Pancreas (tissue), 10 donors: Measurements from ENCODE around the gene HEATR5A. TPM values are rescaled to one million over a fixed set of nuclear protein-coding genes. Genes with fewer than 3 reads are reported as not detected.

ENCODE experiments used
- ATAC-seq, 4 donors: fragments of 200-7000 bp; cut with Tn5 transposase; one replicate each; pipeline versions ENCODE4 v1.8.0 to v1.9.1; 2020; ENCODE audit warnings: mild to moderate bottlenecking in 4 of 4, moderate library complexity in 4 of 4
- DNase-seq, 6 donors: peaks; one replicate each; pipeline ENCODE4 v3.0.0-alpha.2; 2020
- FAIRE-seq: peaks from 2 replicates; lab custom pipeline; 2012; peaks lifted over from hg19 to GRCh38; lab: Jason Lieb, UNC
- H3K27ac ChIP-seq, 4 donors: fragments of 200-600 bp; sonication (generic); 1 replicate in 3 of 4; 2 replicates in 1 of 4; pipeline versions ENCODE4 v1.5.0 to v1.8.0; 2020
- H3K27me3 ChIP-seq, 4 donors: fragments of 200-600 bp; one replicate each; pipeline ENCODE4 v1.8.0; 2021
- H3K36me3 ChIP-seq, 3 donors: fragments of 200-600 bp; sonication (generic) in 1 of 3; one replicate each; pipeline versions ENCODE4 v1.5.0 to v1.8.0; 2020 to 2021
- H3K4me1 ChIP-seq, 3 donors: fragments of 200-600 bp; one replicate each; pipeline ENCODE4 v1.8.0; 2021
- H3K4me3 ChIP-seq, 4 donors: fragments of 200-600 bp; sonication (generic) in 2 of 4; one replicate each; pipeline versions ENCODE4 v1.5.0 to v1.8.0; 2020 to 2021
- H3K9me3 ChIP-seq, 4 donors: fragments of 200-600 bp; one replicate each; pipeline ENCODE4 v1.8.0; 2021
- CTCF ChIP-seq, 4 donors: fragments of 200-600 bp; sonication (generic) in 3 of 4; IDR thresholded peaks; one replicate each; pipeline versions ENCODE4 v1.5.0 to v1.8.0; 2021; ENCODE audit warnings: antibody characterized with exemption in 4 of 4
- WGBS, 2 donors: extraction: QIAGEN DNeasy Blood & Tissue Kit; methylation state at CpG; one replicate each; pipeline ENCODE4 v1.1.7; 2013; 5-methylcytosine and 5-hydroxymethylcytosine counted together
- intact Hi-C, 3 donors: fragments of 100-400 bp; cut with DNase I; formaldehyde crosslinking; loops; one replicate each; pipeline versions ENCODE4 v1.11.1 to v1.14.2; 2022
- polyA plus RNA-seq, 2 donors: library from polyadenylated mRNA; stranded (reverse); fragments of 200-250 nt; gene quantifications; one replicate each; pipeline ENCODE4 v1.2.3, GENCODE V29; 2013
- total RNA-seq, 6 donors: library from RNA; stranded (reverse); fragmentation: NEBNext Ultra II Directional in 4 of 6; extraction: Animal tissue kit (Norgen Biotek cat#: 25700) in 4 of 6; gene quantifications; one replicate each; pipeline versions ENCODE4 v1.2.1 to v1.2.4, GENCODE V29; 2021 to 2023
- donor health status: healthy with polysubstance abuse.
- donor health status: DM: no; HTN: no; CAD: no; lungs with moderate emphysema.
- donor health status: DM: no; HTN: no; CAD: no.
- donor health status: control.
- donor health status: control.
- donor health status: Bipolar disorder and iron deficiency.
- donor health status: DM: yes; HTN: yes; CAD: no.
- donor health status: DM: no; HTN: no; CAD: no.
- donor health status: DM: no; HTN: no; CAD: no.
- donor health status: DM: yes; HTN: yes; CAD: no.

The HEATR5A gene
- total and polyA plus RNA-seq, 8 donors: 4.3 to 18.3 (median 9.2) TPM

- intact Hi-C loops: no loop called here
- TF ChIP-seq CTCF (IDR thresholded peaks at IDR 0.05): no peak
- no peaks in the 10 kb centered on the region for H3K4me1 ChIP-seq
- no peak for FAIRE-seq
- H3K27ac ChIP-seq: no peak overlapping the region
- no peak for DNase-seq
- H3K4me3 ChIP-seq: no peak overlapping the region
- no peaks in the 10 kb centered on the region for H3K27me3 ChIP-seq
- no peaks in the 10 kb centered on the region for H3K36me3 ChIP-seq
- no peaks in the 10 kb centered on the region for H3K9me3 ChIP-seq
- ATAC-seq: no peak
Measured at GRCh38 chr14:31275731-31276130, 144.6 kb downstream of the HEATR5A start.

- intact Hi-C loops: no loop called here
- ATAC-seq: no peak
- TF ChIP-seq CTCF (IDR thresholded peaks at IDR 0.05): no peak
- no peaks in the 10 kb centered on the region for H3K9me3 ChIP-seq
- H3K4me1 ChIP-seq: no peaks in the 10 kb centered on the region
- FAIRE-seq: no peak
- no peak overlapping the region for H3K4me3 ChIP-seq
- H3K36me3 ChIP-seq: no peaks in the 10 kb centered on the region
- DNase-seq: no peak
- 87 to 92% methylated on average over 8 of the region's 8 CpGs for WGBS, 2 donors
- no peaks in the 10 kb centered on the region for H3K27me3 ChIP-seq
- no peak overlapping the region for H3K27ac ChIP-seq
Measured at GRCh38 chr14:31271648-31272047, 148.7 kb downstream of the HEATR5A start.

GRCh38 chr14:31270196-31270772 is 150.1 kb downstream of the HEATR5A start:
- Histone ChIP-seq H3K4me1 (peaks cover 0 to 6% (median 0%) of the 10 kb centered on the region in 3 donors), H3K27me3 (no peaks in the 10 kb centered on the region), H3K27ac (no peak overlapping the region), H3K4me3 (no peak overlapping the region), H3K9me3 (no peaks in the 10 kb centered on the region), H3K36me3 (no peaks in the 10 kb centered on the region)
- intact Hi-C loops: no loop called here
- WGBS, 2 donors: 81 to 88% methylated on average over 4 of the region's 4 CpGs
- no peak for TF ChIP-seq CTCF (IDR thresholded peaks at IDR 0.05)
- DNase-seq (peak in 1 of 6 donors; percentile 34), FAIRE-seq (no peak), ATAC-seq (peak in 1 of 4 donors; percentile 26)

GRCh38 chr14:31269634-31270195 is 150.6 kb downstream of the HEATR5A start:
- FAIRE-seq (no peak), ATAC-seq (no peak), DNase-seq (no peak)
- Histone ChIP-seq H3K4me3 (no peak overlapping the region), H3K9me3 (no peaks in the 10 kb centered on the region), H3K27ac (no peak overlapping the region), H3K36me3 (no peaks in the 10 kb centered on the region), H3K4me1 (peaks cover 0 to 6% (median 0%) of the 10 kb centered on the region in 3 donors), H3K27me3 (no peaks in the 10 kb centered on the region)
- intact Hi-C loops: no loop called here
- 91 to 94% methylated on average over 3 of the region's 3 CpGs for WGBS, 2 donors
- no peak for TF ChIP-seq CTCF (IDR thresholded peaks at IDR 0.05)

- TF ChIP-seq CTCF (IDR thresholded peaks at IDR 0.05): no peak
- H3K27ac ChIP-seq: no peak overlapping the region
- intact Hi-C loops: no loop called here
- peaks cover 0 to 6% (median 0%) of the 10 kb centered on the region in 3 donors for H3K4me1 ChIP-seq
- DNase-seq: no peak
- no peak for ATAC-seq
- no peak for FAIRE-seq
- H3K4me3 ChIP-seq: no peak overlapping the region
- 94 to 96% methylated on average over 3 of the region's 3 CpGs for WGBS, 2 donors
- H3K36me3 ChIP-seq: no peaks in the 10 kb centered on the region
- no peaks in the 10 kb centered on the region for H3K9me3 ChIP-seq
- no peaks in the 10 kb centered on the region for H3K27me3 ChIP-seq
Measured at GRCh38 chr14:31268216-31268615, 152.1 kb downstream of the HEATR5A start.
